SU-DHL-6 (cell line): ENCODE measurements around the gene AKAP6.

Experiments
- H2AFZ ChIP-seq: fragments of 200-600 bp; sonication (generic); 2 replicates; pipeline ENCODE4 v1.6.1; 2014; ENCODE audit warnings: low read depth, mild to moderate bottlenecking, moderate library complexity, mixed read lengths, antibody characterized with exemption, low read length; ENCODE audit not compliant: severe bottlenecking
- H3F3A ChIP-seq: fragments of 200-600 bp; shearing (Covaris generic); 2 replicates; pipeline ENCODE4 v1.6.0; 2016; ENCODE audit warnings: antibody characterized with exemption, mild to moderate bottlenecking; ENCODE audit not compliant: insufficient read depth
- H3K27ac ChIP-seq: fragments of 200-600 bp; sonication (generic); 2 replicates; pipeline ENCODE4 v1.5.1; 2016; ENCODE audit warnings: low read depth, mild to moderate bottlenecking, low read length, moderate library complexity, mixed read lengths
- H3K27me3 ChIP-seq: fragments of 200-600 bp; sonication (generic), shearing (Covaris generic); 2 replicates; pipeline ENCODE4 v1.6.0; 2014; ENCODE audit warnings: mild to moderate bottlenecking, low read length
- H3K36me3 ChIP-seq: fragments of 200-600 bp; sonication (generic); 2 replicates; pipeline ENCODE4 v1.6.1; 2014; ENCODE audit warnings: mild to moderate bottlenecking, low read length, mixed read lengths
- H3K4me2 ChIP-seq: fragments of 300-600, 200-600 bp; shearing (Covaris generic), sonication (generic); 2 replicates; pipeline ENCODE4 v1.6.0; 2014; ENCODE audit warnings: low read length, low read depth, mild to moderate bottlenecking; ENCODE audit not compliant: poor library complexity, severe bottlenecking
- H3K4me3 ChIP-seq: fragments of 200-600 bp; sonication (generic); 2 replicates; pipeline ENCODE4 v1.5.1; 2014; ENCODE audit warnings: antibody characterized with exemption, low read length, mild to moderate bottlenecking, mixed read lengths; ENCODE audit not compliant: insufficient read depth, poor library complexity, severe bottlenecking
- H3K79me2 ChIP-seq: fragments of 200-600 bp; sonication (generic); 2 replicates; pipeline ENCODE4 v1.6.1; 2014; ENCODE audit warnings: mild to moderate bottlenecking, low read length, moderate library complexity; ENCODE audit not compliant: insufficient read depth
- H3K9ac ChIP-seq: fragments of 200-600 bp; sonication (generic); 2 replicates; pipeline ENCODE4 v1.7.0; 2014; ENCODE audit warnings: mild to moderate bottlenecking, low read length
- H3K9me2 ChIP-seq: fragments of 200-600 bp; sonication (generic); replicated peaks from 2 replicates; pipeline ENCODE4 v1.6.1; 2014; ENCODE audit warnings: low read length; ENCODE audit not compliant: insufficient read depth
- H3K9me3 ChIP-seq: fragments of 200-600 bp; sonication (generic); 2 replicates; pipeline ENCODE4 v1.6.1; 2014; ENCODE audit warnings: low read length, mixed read lengths; ENCODE audit not compliant: insufficient read depth
- H4K20me1 ChIP-seq: fragments of 200-600 bp; sonication (generic); 2 replicates; pipeline ENCODE4 v1.6.1; 2014; ENCODE audit warnings: low read depth, mild to moderate bottlenecking, antibody characterized with exemption, low read length, moderate library complexity, mixed read lengths
- CTCF ChIP-seq: fragments of 200-600 bp; sonication (generic); IDR thresholded peaks from one replicate; pipeline ENCODE4 v1.5.1; 2017; ENCODE audit warnings: antibody characterized with exemption, mild to moderate bottlenecking, low read length, moderate library complexity; ENCODE audit not compliant: insufficient read depth, poor library complexity, severe bottlenecking
- EZH2phosphoT487 ChIP-seq: fragments of 200-600 bp; sonication (generic), shearing (Covaris generic); conservative IDR thresholded peaks from 2 replicates; pipeline ENCODE4 v1.6.1; 2018; ENCODE audit warnings: mild to moderate bottlenecking, antibody characterized with exemption, low read length, moderate library complexity, mixed read lengths

The AKAP6 gene

GRCh38 chr14:32707742-32708500 lies 378.8 kb downstream of the AKAP6 start:
- H3K9me2 ChIP-seq, result no peaks in the 10 kb centered on the region
- no peaks in the 10 kb centered on the region for H4K20me1 ChIP-seq
- no peaks in the 10 kb centered on the region for H3K79me2 ChIP-seq
- no peak overlapping the region for H3K4me3 ChIP-seq
- TF ChIP-seq CTCF (no peak), EZH2phosphoT487 (no peak)
- no peak overlapping the region for H3K27ac ChIP-seq
- H3K36me3 ChIP-seq, result no peaks in the 10 kb centered on the region
- H3K27me3 ChIP-seq, result no peaks in the 10 kb centered on the region
- H3K4me2 ChIP-seq, result no peak overlapping the region
- H2AFZ ChIP-seq, result no peak overlapping the region
- no peaks in the 10 kb centered on the region for H3K9me3 ChIP-seq
- H3K9ac ChIP-seq, result no peak overlapping the region
- H3F3A ChIP-seq, result no peaks in the 10 kb centered on the region

- H3K27me3 ChIP-seq, result no peaks in the 10 kb centered on the region
- H2AFZ ChIP-seq, result no peak overlapping the region
- no peaks in the 10 kb centered on the region for H4K20me1 ChIP-seq
- no peak overlapping the region for H3K9ac ChIP-seq
- H3K9me3 ChIP-seq, result no peaks in the 10 kb centered on the region
- TF ChIP-seq EZH2phosphoT487 (no peak), CTCF (no peak)
- no peak overlapping the region for H3K27ac ChIP-seq
- no peaks in the 10 kb centered on the region for H3K9me2 ChIP-seq
- H3K4me3 ChIP-seq, result no peak overlapping the region
- no peak overlapping the region for H3K4me2 ChIP-seq
- H3K36me3 ChIP-seq, result no peaks in the 10 kb centered on the region
- no peaks in the 10 kb centered on the region for H3K79me2 ChIP-seq
- no peaks in the 10 kb centered on the region for H3F3A ChIP-seq
Observed at GRCh38 chr14:32709027-32709426, 379.9 kb downstream of the AKAP6 start.

- H4K20me1 ChIP-seq, result no peaks in the 10 kb centered on the region
- no peak overlapping the region for H3K4me2 ChIP-seq
- TF ChIP-seq EZH2phosphoT487 (no peak), CTCF (no peak)
- no peak overlapping the region for H3K4me3 ChIP-seq
- H3K27ac ChIP-seq, result no peak overlapping the region
- H3K9me2 ChIP-seq, result no peaks in the 10 kb centered on the region
- no peaks in the 10 kb centered on the region for H3K27me3 ChIP-seq
- H3K36me3 ChIP-seq, result no peaks in the 10 kb centered on the region
- H3K79me2 ChIP-seq, result no peaks in the 10 kb centered on the region
- H3K9ac ChIP-seq, result no peak overlapping the region
- no peaks in the 10 kb centered on the region for H3F3A ChIP-seq
- H2AFZ ChIP-seq, result no peak overlapping the region
- no peaks in the 10 kb centered on the region for H3K9me3 ChIP-seq
Observed at GRCh38 chr14:32710231-32710671, 381.2 kb downstream of the AKAP6 start.
